Small intestine (tissue), 4 donors: ENCODE results near the gene CCNK. TPM values are rescaled to one million over a fixed set of nuclear protein-coding genes. Genes with fewer than 3 reads are reported as not detected.

Experiments
- polyA plus RNA-seq, 4 donors: library from polyadenylated mRNA; stranded (reverse) in 3 of 4; unstranded in 1 of 4; fragments of 200-250 nt in 3 of 4; fragments of 120-200 nt in 1 of 4; gene quantifications; one replicate each; pipeline versions ENCODE4 v1.2.1 to v1.2.3, GENCODE V29; 2013
- donor health status: healthy with polysubstance abuse.
- donor health status: Bipolar disorder and iron deficiency.
- donor health status: healthy.

Gene CCNK
- polyA plus RNA-seq, 4 donors, result 13.4 to 43.4 (median 17.3) TPM

Other genes with a start within 250 kb of the CCNK start
- gene BCL11B, start 209.2 kb upstream of the CCNK start, polyA plus RNA-seq, result 1 to 10 TPM in 2 of 4 donors, under 1 TPM in 2; 0.45 to 5.1 (median 1.5) TPM
- 10 to 100 TPM; 38.1 to 61.4 (median 50.9) TPM for gene SETD3, start 550 bp upstream of the CCNK start, polyA plus RNA-seq
- 10 to 100 TPM; 17.6 to 42.3 (median 28.6) TPM for gene CCDC85C, start 122.8 kb downstream of the CCNK start, polyA plus RNA-seq
- under 1 TPM in 3 of 4 donors, not detected in 1; under 0.01 to 0.69 (median 0.59) TPM for gene HHIPL1, start 163.7 kb downstream of the CCNK start, polyA plus RNA-seq
- gene CYP46A1, start 202.9 kb downstream of the CCNK start, polyA plus RNA-seq, result under 1 TPM in 2 of 4 donors, not detected in 2; 0.64 to 0.96 TPM